HG02642 (cell line): ENCODE measurements around the gene HNRNPM.
"Not testable (repeated sequence)": the region's sequence is repeated elsewhere in the genome, so short reads cannot be mapped to it uniquely, and the experiment has no call there.

Source experiments
- ATAC-seq: cut with Tn5 transposase; IDR thresholded peaks from one replicate; pipeline ENCODE4 v1.9.1; 2021; ENCODE audit warnings: mild to moderate bottlenecking; ENCODE audit not compliant: unreplicated experiment, poor library complexity

HNRNPM gene

GRCh38 chr19:8506402-8506957 is 61.7 kb downstream of the HNRNPM start:
- peak; percentile 4 for ATAC-seq

- ATAC-seq: no peak
These were observed 65.9 kb downstream of the HNRNPM start for GRCh38 chr19:8510589-8511115.

GRCh38 chr19:8511573-8512101 is 66.9 kb downstream of the HNRNPM start:
- ATAC-seq: no peak

- ATAC-seq: no peak
These were observed 67.6 kb downstream of the HNRNPM start for GRCh38 chr19:8512115-8512967.

- no peak for ATAC-seq
These were observed 68.4 kb downstream of the HNRNPM start for GRCh38 chr19:8513036-8513686.

- peak; percentile 87 for ATAC-seq
These were observed 69.1 kb downstream of the HNRNPM start, which contains the start of gene ZNF414 for GRCh38 chr19:8513687-8514504. TSS of gene ZNF414 (minus strand) at chr19:8514167. CDS start at chr19:8514046, 121 bp downstream.

GRCh38 chr19:8514505-8515009 is 69.8 kb downstream of the HNRNPM start:
- not testable (repeated sequence) for ATAC-seq

GRCh38 chr19:8515317-8515716 is 70.5 kb downstream of the HNRNPM start:
- no peak for ATAC-seq

- no peak for ATAC-seq
These were observed 73.0 kb downstream of the HNRNPM start for GRCh38 chr19:8517551-8518442.

GRCh38 chr19:8518536-8518935 is 73.8 kb downstream of the HNRNPM start:
- no peak for ATAC-seq

- ATAC-seq: no peak
These were observed 74.6 kb downstream of the HNRNPM start for GRCh38 chr19:8519388-8519787.

GRCh38 chr19:8525401-8525684 is 80.6 kb downstream of the HNRNPM start:
- ATAC-seq: no peak

GRCh38 chr19:8526345-8527091 is 81.7 kb downstream of the HNRNPM start:
- no peak for ATAC-seq

GRCh38 chr19:8528500-8528899 is 83.7 kb downstream of the HNRNPM start:
- ATAC-seq: no peak

GRCh38 chr19:8529369-8530006 is 84.7 kb downstream of the HNRNPM start:
- ATAC-seq: no peak

- no peak for ATAC-seq
These were observed 85.4 kb downstream of the HNRNPM start for GRCh38 chr19:8530061-8530679.

- no peak for ATAC-seq
These were observed 86.7 kb downstream of the HNRNPM start for GRCh38 chr19:8531470-8531869.
